Measurements from ENCODE around the gene MAFG.
A peak's percentile ranks its signal among the peaks of the same experiment; 100 is the strongest.

GRCh38 chr17:81909966-81910839, 17.3 kb downstream of the MAFG start:
- TF ChIP-seq POLR2A (IDR thresholded peaks at IDR 0.05) (peak in 1 of 2 donors; percentile 33), CTCF (IDR thresholded peaks at IDR 0.05) (peak in 1 of 6 experiments; percentile 5)

All from Peyer's patch (tissue), 4 donors.